ENCODE data around the gene HIF3A. TPM values are rescaled to one million over a fixed set of nuclear protein-coding genes. Genes with fewer than 3 reads are reported as not detected.

HIF3A gene
- total RNA-seq, 1 experiment from 2014 or later, result 31.9 TPM

- H3K56ac ChIP-seq (ENCODE audit: insufficient read length, low read depth, low read length), result no peak overlapping the region
- H3K9me3 Mint-ChIP-seq, result peaks cover 0 to 3% of the 10 kb centered on the region in 2 experiments; a peak in 3 of 5 replicates
- no peaks in the 10 kb centered on the region; a peak in 1 of 7 replicates for H3K36me3 Mint-ChIP-seq (ENCODE audit: insufficient read depth in 1 of 3, low read depth in 3 of 3)
- H3K23me2 ChIP-seq (ENCODE audit: insufficient read length, low read depth, low read length, poor library complexity, severe bottlenecking), result peaks cover 9% of the 10 kb centered on the region
- H2AK5ac ChIP-seq (ENCODE audit: insufficient read length, low read length), result no peak overlapping the region
- H3K9ac ChIP-seq (ENCODE audit: extremely low read depth, insufficient read length, low read length), result no peak overlapping the region
- no peaks in the 10 kb centered on the region for H3K27me3 ChIP-seq (ENCODE audit: insufficient read depth, low read length)
- H3K14ac ChIP-seq (ENCODE audit: insufficient read depth, low read length), result no peak overlapping the region
- no peak overlapping the region; a peak in 1 of 7 replicates for H3K27ac Mint-ChIP-seq
- H4K5ac ChIP-seq (ENCODE audit: insufficient read length, low read depth, low read length), result no peak overlapping the region
- no CpG with 5 or more reads among the region's 5 CpGs for WGBS (ENCODE audit: extremely low coverage, insufficient read length, low lambda C conversion rate)
- TF ChIP-seq CTCF (conservative IDR thresholded peaks at IDR 0.05), result no peak
- H3K4me1 Mint-ChIP-seq, result peaks cover 25 to 32% of the 10 kb centered on the region in 2 experiments
- no peak overlapping the region for H2AFZ ChIP-seq (ENCODE audit: low read length)
- H4K91ac ChIP-seq (ENCODE audit: insufficient read length, low read depth, low read length), result no peak overlapping the region
- H3T11ph ChIP-seq (ENCODE audit: low read length), result no peak overlapping the region
- no peak for DNase-seq
- H3K4ac ChIP-seq (ENCODE audit: low read depth, low read length), result no peak overlapping the region
- H3K18ac ChIP-seq (ENCODE audit: insufficient read length, low read depth, low read length), result no peak overlapping the region
- H4K8ac ChIP-seq (replicated peaks; ENCODE audit: insufficient read length, low read depth, low read length), result no peak overlapping the region
- no peak overlapping the region for H2BK15ac ChIP-seq (ENCODE audit: low read depth, low read length)
- no peak overlapping the region for H2BK5ac ChIP-seq (ENCODE audit: insufficient read length, low read length)
- H3K79me2 ChIP-seq (ENCODE audit: insufficient read depth, low read length), result no peaks in the 10 kb centered on the region
- no peaks in the 10 kb centered on the region for H3K79me1 ChIP-seq (ENCODE audit: insufficient read depth, low read depth, low read length, poor library complexity, severe bottlenecking)
- H3K9me3 ChIP-seq (ENCODE audit: control insufficient read depth, low read depth, low read length), result no peaks in the 10 kb centered on the region
- no peak overlapping the region for H2BK20ac ChIP-seq (ENCODE audit: low read depth, low read length, poor library complexity, severe bottlenecking)
- H2BK120ac ChIP-seq (ENCODE audit: low read depth, low read length, poor library complexity, severe bottlenecking), result no peak overlapping the region
- peaks cover 13% of the 10 kb centered on the region for H3K27me3 Mint-ChIP-seq (ENCODE audit: low read depth)
- no peak overlapping the region for H2BK12ac ChIP-seq (ENCODE audit: insufficient read length, low read depth, low read length)
- H3K4me1 ChIP-seq (ENCODE audit: insufficient read depth, low read length), result peaks cover 2% of the 10 kb centered on the region; the same call in 1 of the 2 replicates
- peak overlapping the region in 1 of 2 experiments; percentile 73; a peak in 3 of 5 replicates for H3K4me3 Mint-ChIP-seq
- no peak overlapping the region for H3K27ac ChIP-seq (ENCODE audit: insufficient read length, low read depth, low read length)
- H4K20me1 ChIP-seq (ENCODE audit: control insufficient read depth, insufficient read depth, insufficient read length), result no peaks in the 10 kb centered on the region
- no peak overlapping the region for H3K4me2 ChIP-seq (ENCODE audit: insufficient read depth, insufficient read length, low read length)
- H3K23ac ChIP-seq (ENCODE audit: insufficient read length, low read depth, low read length), result no peak overlapping the region
These were observed 1.2 kb upstream of the HIF3A start for GRCh38 chr19:46295401-46296201.

Data from H9 (cell line).